ENCODE data around the gene FCRLA. TPM values are rescaled to one million over a fixed set of nuclear protein-coding genes. Genes with fewer than 3 reads are reported as not detected.
A peak's percentile ranks its signal among the peaks of the same experiment; 100 is the strongest.

FCRLA gene
- total RNA-seq, 1 experiment from 2014 or later: 2.2 TPM

DNA sequence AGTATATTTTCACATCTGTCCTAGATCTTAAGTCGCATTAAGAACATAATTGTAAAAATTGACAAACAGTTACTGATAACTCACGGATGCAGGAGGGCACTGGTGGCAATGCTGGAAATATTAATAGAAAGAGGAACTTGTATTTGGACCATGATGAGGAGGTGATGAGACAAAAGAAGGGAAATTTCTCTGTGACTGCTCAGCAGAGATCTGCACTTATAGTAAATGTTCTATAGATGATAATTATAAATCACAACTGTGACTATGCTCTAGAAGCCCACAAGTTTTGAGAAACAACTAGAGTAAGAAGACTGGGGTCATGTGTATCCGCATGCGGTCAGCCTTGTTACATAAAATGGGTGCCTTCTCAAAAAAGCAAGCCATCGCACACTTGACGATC, 33.9 kb downstream of the FCRLA start:
- DNase-seq: no peak
- Histone ChIP-seq H3K4me3 (no peak overlapping the region), H3K9me3 (no peaks in the 10 kb centered on the region), H3K27me3 (no peaks in the 10 kb centered on the region), H3K36me3 (no peaks in the 10 kb centered on the region)

- DNase-seq: no peak
- Histone ChIP-seq H3K4me3 (no peak overlapping the region), H3K9me3 (no peaks in the 10 kb centered on the region), H3K36me3 (no peaks in the 10 kb centered on the region), H3K27me3 (no peaks in the 10 kb centered on the region)
These were observed 36.2 kb downstream of the FCRLA start for GRCh38 chr1:161743231-161743630.

DNA sequence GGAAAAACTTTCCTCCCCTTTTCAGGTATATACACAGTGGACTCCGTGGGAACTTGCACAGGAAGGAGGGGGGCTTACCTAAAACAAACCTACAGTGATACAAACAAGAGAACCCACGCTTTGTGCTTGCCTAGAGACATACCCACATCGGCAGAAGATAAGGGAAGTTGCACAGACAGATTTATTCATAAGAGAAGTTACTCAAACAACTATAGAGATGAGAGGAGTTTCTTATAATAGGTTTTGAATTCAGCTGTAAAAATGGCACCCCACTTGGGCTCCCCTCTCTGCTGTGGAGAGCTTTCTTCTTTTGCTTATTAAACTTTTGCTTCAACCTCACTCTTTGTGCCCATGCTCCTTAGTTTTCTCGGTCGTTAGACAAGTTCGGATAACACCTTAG, 40.8 kb downstream of the FCRLA start:
- Histone ChIP-seq H3K9me3 (no peaks in the 10 kb centered on the region), H3K27me3 (no peaks in the 10 kb centered on the region), H3K36me3 (peaks cover 23% of the 10 kb centered on the region), H3K4me3 (no peak overlapping the region)
- no peak for DNase-seq

DNA sequence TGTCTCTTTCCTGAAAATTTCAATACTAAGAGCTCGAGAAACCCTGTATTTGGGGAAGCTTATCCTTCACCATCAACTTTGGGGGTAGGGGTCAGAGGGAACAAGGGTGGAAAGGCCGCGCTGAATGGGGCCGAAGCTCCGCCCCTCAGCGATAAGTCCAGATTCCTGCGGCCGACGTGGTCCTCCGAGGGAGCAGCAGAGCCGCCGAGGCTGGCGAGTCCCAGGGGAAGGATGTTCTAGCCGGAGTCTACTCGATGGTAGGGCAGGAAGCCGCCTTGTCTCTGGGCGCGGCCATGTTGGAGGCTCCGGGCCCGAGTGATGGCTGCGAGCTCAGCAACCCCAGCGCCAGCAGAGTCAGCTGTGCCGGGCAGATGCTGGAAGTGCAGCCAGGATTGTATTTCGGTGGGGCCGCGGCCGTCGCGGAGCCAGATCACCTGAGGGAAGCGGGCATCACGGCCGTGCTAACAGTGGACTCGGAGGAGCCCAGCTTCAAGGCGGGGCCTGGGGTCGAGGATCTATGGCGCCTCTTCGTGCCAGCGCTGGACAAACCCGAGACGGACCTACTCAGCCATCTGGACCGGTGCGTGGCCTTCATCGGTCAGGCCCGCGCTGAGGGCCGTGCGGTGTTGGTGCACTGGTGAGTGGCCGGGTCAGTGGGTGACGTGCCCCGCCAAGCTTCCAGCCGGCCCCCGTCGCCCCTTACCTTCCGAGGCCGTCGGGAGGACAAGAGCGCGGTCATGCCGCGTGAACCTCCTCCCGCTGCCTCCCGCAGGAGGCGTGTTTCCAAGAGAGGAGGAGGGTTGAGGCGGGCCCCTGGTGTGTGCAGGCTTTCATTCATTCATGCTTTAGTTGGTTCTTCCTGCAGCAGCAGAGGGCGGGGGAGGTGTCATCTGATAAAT, 42.7 kb downstream of the FCRLA start, which contains the start of gene DUSP12:
Gene DUSP12, plus strand, starts transcription at position 278 of the 899 bp plus-strand sequence. Its CDS starts 16 bp downstream, at position 294.
- DNase-seq: peak; percentile 98
- peaks cover 43% of the 10 kb centered on the region for H3K36me3 ChIP-seq
- H3K4me3 ChIP-seq: peak within 1 kb of the TSS; percentile 93
- H3K27me3 ChIP-seq: no peaks in the 10 kb centered on the region
- H3K9me3 ChIP-seq: no peaks in the 10 kb centered on the region

DNA sequence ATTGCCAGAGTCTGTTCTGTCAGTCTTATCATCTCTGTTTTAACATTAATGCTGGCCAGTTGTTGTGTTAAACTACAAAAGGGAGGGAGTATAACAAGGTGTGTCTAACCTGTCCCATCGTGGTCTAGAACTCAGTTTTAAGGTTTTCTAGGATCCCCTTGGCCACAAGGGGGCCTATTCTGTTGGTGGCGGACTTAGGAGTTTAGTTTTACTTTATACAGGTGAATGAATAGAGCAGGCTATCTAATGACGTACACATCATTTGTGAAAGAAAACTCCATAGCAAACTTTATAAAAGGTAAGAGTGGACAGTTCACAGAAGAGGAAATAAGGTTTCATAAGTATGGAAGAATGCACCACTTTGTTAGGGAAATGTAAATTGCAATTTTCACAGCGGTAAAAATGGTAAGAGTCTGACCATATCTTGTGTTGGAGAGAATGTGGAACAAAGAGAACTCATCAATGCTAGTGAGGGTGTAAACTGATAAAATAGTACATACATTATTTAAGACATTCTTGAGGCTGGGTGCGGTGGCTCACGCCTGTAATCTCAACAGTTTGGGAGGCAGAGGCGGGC, 56.6 kb downstream of the FCRLA start:
- no peaks in the 10 kb centered on the region for H3K27me3 ChIP-seq
- DNase-seq: no peak
- no peaks in the 10 kb centered on the region for H3K9me3 ChIP-seq
- H3K4me3 ChIP-seq: no peak overlapping the region
- H3K36me3 ChIP-seq: peaks cover 7% of the 10 kb centered on the region

Other genes starting within 250 kb of the FCRLA start
- 2.3 TPM in 1 of 2 replicates, not detected in the other for gene FCGR2A, start 201.8 kb upstream of the FCRLA start, total RNA-seq (2014; rRNA removed; shearing (Covaris generic); ENCODE audit: low replicate concordance)
- gene HSPA6, start 182.7 kb upstream of the FCRLA start, total RNA-seq (2014; rRNA removed; shearing (Covaris generic); ENCODE audit: low replicate concordance): 1.1 and 1.9 TPM in 2 replicates
- gene FCGR3A, start 157.4 kb upstream of the FCRLA start, total RNA-seq (2014; rRNA removed; shearing (Covaris generic); ENCODE audit: low replicate concordance): not detected in 2 replicates
- gene FCGR3B, start 76.1 kb upstream of the FCRLA start, total RNA-seq (2014; rRNA removed; shearing (Covaris generic); ENCODE audit: low replicate concordance): not detected in 2 replicates
- not detected in 2 replicates for gene FCGR2B, start 44.1 kb upstream of the FCRLA start, total RNA-seq (2014; rRNA removed; shearing (Covaris generic); ENCODE audit: low replicate concordance)
- 0.47 and 3.1 TPM in 2 replicates for gene FCRLB, start 14.3 kb downstream of the FCRLA start, total RNA-seq (2014; rRNA removed; shearing (Covaris generic); ENCODE audit: low replicate concordance)
- gene DUSP12, start 42.6 kb downstream of the FCRLA start, total RNA-seq (2014; rRNA removed; shearing (Covaris generic); ENCODE audit: low replicate concordance): 64.9 and 126 TPM in 2 replicates
- 17.2 and 19.4 TPM in 2 replicates for gene ATF6, start 59.1 kb downstream of the FCRLA start, total RNA-seq (2014; rRNA removed; shearing (Covaris generic); ENCODE audit: low replicate concordance)

Measured in MG63 (cell line).